T-helper 17 cell (primary cell): ENCODE data around the gene EIF4G3. TPM values are rescaled to one million over a fixed set of nuclear protein-coding genes. Genes with fewer than 3 reads are reported as not detected.

ENCODE experiments used
- ATAC-seq: fragments of 150-1000 bp; cut with Tn5 transposase; 2 replicates; pipeline ENCODE4 v1.10.0; 2021; ENCODE audit warnings: mild to moderate bottlenecking, moderate library complexity
- DNase-seq, 3 donors: peaks; one replicate each; pipeline versions ENCODE4 v3.0.0 to v3.0.0-alpha.2; 2020 to 2021
- H3K9me3 ChIP-seq: one replicate; pipeline ENCODE4 v1.7.0; 2013; ENCODE audit warnings: low read length, mild to moderate bottlenecking; ENCODE audit not compliant: control insufficient read depth, poor library complexity, severe bottlenecking
- H3K27ac Mint-ChIP-seq: one replicate; pipeline ENCODE4 v1.8.0; 2022; ENCODE audit warnings: mild to moderate bottlenecking, moderate library complexity, mixed read lengths
- H3K27me3 Mint-ChIP-seq: one replicate; pipeline ENCODE4 v1.8.0; 2022; ENCODE audit warnings: mixed read lengths
- H3K36me3 Mint-ChIP-seq: one replicate; pipeline ENCODE4 v1.8.0; 2022; ENCODE audit warnings: low read depth, mixed read lengths
- H3K4me1 Mint-ChIP-seq: one replicate; pipeline ENCODE4 v1.8.0; 2022; ENCODE audit warnings: mild to moderate bottlenecking, mixed read lengths
- H3K4me3 Mint-ChIP-seq: one replicate; pipeline ENCODE4 v1.8.0; 2022; ENCODE audit warnings: mild to moderate bottlenecking, moderate library complexity, mixed read lengths
- total RNA-seq, 4 donors: library from RNA in 2 of 4; stranded (reverse) in 2 of 4; gene quantifications; one replicate each; pipeline ENCODE4 v1.2.3 and lab custom pipeline; 2022 to 2026

The EIF4G3 gene
- total RNA-seq, 2 donors from 2014 or later, result 29.4 to 34.2 TPM

- peaks cover 3% of the 10 kb centered on the region for H3K4me1 Mint-ChIP-seq
- no peak overlapping the region for H3K27ac Mint-ChIP-seq
- H3K27me3 Mint-ChIP-seq, result no peaks in the 10 kb centered on the region
- DNase-seq (no peak), ATAC-seq (no peak)
- peaks cover 3% of the 10 kb centered on the region for H3K36me3 Mint-ChIP-seq
- no peak overlapping the region for H3K4me3 Mint-ChIP-seq
- H3K9me3 ChIP-seq, result no peaks in the 10 kb centered on the region
Measured at GRCh38 chr1:21129407-21129806, 47.3 kb downstream of the EIF4G3 start.

DNA sequence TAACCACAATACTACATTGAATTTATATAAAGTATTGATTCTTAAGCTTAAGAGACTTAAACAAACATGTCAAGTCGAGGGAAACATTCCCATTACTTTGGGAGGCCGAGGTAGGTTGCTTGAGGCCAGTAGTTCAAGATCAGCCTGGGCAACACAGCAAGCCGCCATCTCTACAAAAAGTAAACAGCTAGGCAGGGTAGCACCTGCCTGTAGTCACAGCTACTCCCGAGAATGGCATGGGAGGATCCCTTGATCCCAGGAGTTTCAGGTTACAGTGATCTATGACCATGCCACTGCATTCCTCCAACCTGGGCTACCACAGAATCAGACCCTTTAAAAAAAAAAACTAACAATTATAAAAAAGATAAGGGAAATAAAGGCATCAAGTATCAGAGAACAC is 50.4 kb downstream of the EIF4G3 start:
- Mint-ChIP-seq H3K4me3 (no peak overlapping the region), H3K27ac (no peak overlapping the region), H3K27me3 (no peaks in the 10 kb centered on the region), H3K36me3 (peaks cover 3% of the 10 kb centered on the region), H3K4me1 (peaks cover 3% of the 10 kb centered on the region)
- H3K9me3 ChIP-seq, result no peaks in the 10 kb centered on the region
- DNase-seq (no peak), ATAC-seq (no peak)

GRCh38 chr1:21124846-21125245 is 51.9 kb downstream of the EIF4G3 start:
- Mint-ChIP-seq H3K4me3 (no peak overlapping the region), H3K27ac (no peak overlapping the region), H3K27me3 (no peaks in the 10 kb centered on the region), H3K36me3 (no peaks in the 10 kb centered on the region), H3K4me1 (no peaks in the 10 kb centered on the region)
- DNase-seq, result no peak
- no peak for ATAC-seq
- H3K9me3 ChIP-seq, result no peaks in the 10 kb centered on the region

GRCh38 chr1:21123287-21123948 is 53.3 kb downstream of the EIF4G3 start:
- Mint-ChIP-seq H3K36me3 (no peaks in the 10 kb centered on the region), H3K27me3 (no peaks in the 10 kb centered on the region), H3K4me1 (no peaks in the 10 kb centered on the region), H3K27ac (peak overlapping the region; percentile 62), H3K4me3 (no peak overlapping the region)
- H3K9me3 ChIP-seq, result no peaks in the 10 kb centered on the region
- ATAC-seq, result no peak
- no peak for DNase-seq

DNA sequence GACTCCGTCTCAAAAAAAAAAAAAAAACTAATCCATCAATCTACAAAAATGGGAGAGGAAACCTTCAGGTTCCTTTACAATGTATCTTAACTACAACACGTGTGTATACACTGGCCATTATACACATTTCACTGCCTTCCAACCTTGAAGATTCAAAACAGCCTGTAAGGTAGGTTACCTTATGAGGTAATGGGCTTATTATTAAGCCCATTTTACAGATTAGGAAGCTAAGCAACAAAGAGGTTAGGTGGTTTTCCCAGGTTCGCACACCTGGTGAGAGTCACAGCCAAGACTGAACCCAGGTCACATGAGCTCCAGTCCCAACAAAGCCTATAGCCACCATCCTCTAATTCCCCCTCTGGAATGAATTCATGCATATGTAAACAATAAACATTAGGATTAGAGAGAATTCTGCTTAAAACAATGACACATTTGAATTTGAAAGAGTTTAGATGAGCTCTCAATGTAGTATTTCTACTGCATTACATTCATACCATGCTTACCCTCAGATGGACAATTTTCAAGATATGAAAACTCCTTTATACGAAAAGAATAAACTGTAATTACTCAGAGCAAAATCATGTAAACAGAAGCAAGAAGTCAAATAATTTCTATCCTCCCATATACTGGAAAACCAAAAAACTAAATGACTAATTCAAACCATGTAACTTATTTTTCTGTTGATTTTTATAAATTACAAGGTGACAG is 54.8 kb downstream of the EIF4G3 start:
- ATAC-seq (no peak), DNase-seq (no peak)
- Mint-ChIP-seq H3K36me3 (no peaks in the 10 kb centered on the region), H3K4me1 (no peaks in the 10 kb centered on the region), H3K27ac (no peak overlapping the region), H3K27me3 (no peaks in the 10 kb centered on the region), H3K4me3 (no peak overlapping the region)
- H3K9me3 ChIP-seq, result no peaks in the 10 kb centered on the region

GRCh38 chr1:21118167-21118566 is 58.5 kb downstream of the EIF4G3 start:
- Mint-ChIP-seq H3K27me3 (no peaks in the 10 kb centered on the region), H3K4me1 (no peaks in the 10 kb centered on the region), H3K36me3 (no peaks in the 10 kb centered on the region), H3K4me3 (no peak overlapping the region), H3K27ac (no peak overlapping the region)
- no peaks in the 10 kb centered on the region for H3K9me3 ChIP-seq
- DNase-seq (no peak), ATAC-seq (no peak)

DNA sequence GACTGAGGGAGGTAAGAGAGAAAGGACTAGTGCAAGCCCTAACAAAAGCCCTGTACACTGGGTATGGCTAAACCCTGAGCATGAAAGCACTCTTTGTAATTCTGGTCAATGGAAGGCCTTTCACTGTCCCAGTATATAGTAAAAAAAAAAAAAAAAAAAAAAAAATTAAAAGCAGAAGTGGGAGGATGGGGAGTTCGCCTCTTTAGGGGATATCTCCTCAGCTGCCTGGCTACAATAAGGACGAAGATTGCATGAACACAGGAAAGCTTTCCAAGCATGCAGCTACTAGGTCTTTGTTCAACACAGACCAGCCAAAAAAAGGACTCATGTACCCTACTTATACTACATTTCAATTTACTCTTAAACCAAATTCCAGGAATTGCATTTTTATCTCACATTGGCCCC is 59.1 kb downstream of the EIF4G3 start:
- H3K4me3 Mint-ChIP-seq, result no peak overlapping the region
- H3K27me3 Mint-ChIP-seq, result no peaks in the 10 kb centered on the region
- ATAC-seq (no peak), DNase-seq (no peak)
- no peaks in the 10 kb centered on the region for H3K9me3 ChIP-seq
- no peaks in the 10 kb centered on the region for H3K36me3 Mint-ChIP-seq
- no peaks in the 10 kb centered on the region for H3K4me1 Mint-ChIP-seq
- no peak overlapping the region for H3K27ac Mint-ChIP-seq

DNA sequence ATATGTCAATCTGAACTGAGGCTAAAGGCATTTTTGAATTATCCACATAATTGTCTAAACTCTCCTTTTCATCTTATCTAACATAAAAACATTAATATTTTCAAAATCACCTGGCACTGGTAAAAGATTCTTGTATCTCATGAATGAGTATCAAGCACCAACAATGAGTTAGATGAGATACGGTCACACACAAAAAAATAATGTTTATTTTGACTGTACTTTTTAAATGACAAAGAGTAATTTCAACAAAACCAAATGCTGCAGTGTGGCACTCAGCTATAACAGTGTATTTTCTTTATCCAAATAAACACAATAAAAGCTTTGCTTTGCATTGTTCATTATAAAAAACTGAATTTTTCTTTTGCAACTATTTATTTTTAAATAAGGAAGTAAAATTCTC is 59.5 kb downstream of the EIF4G3 start:
- no peak overlapping the region for H3K4me3 Mint-ChIP-seq
- no peak overlapping the region for H3K27ac Mint-ChIP-seq
- H3K9me3 ChIP-seq, result no peaks in the 10 kb centered on the region
- H3K27me3 Mint-ChIP-seq, result no peaks in the 10 kb centered on the region
- ATAC-seq (no peak), DNase-seq (no peak)
- H3K36me3 Mint-ChIP-seq, result no peaks in the 10 kb centered on the region
- peaks cover under 1% of the 10 kb centered on the region for H3K4me1 Mint-ChIP-seq

- no peak for ATAC-seq
- no peak overlapping the region for H3K27ac Mint-ChIP-seq
- H3K4me3 Mint-ChIP-seq, result no peak overlapping the region
- no peaks in the 10 kb centered on the region for H3K27me3 Mint-ChIP-seq
- no peak for DNase-seq
- H3K4me1 Mint-ChIP-seq, result peaks cover 2% of the 10 kb centered on the region
- no peaks in the 10 kb centered on the region for H3K36me3 Mint-ChIP-seq
- H3K9me3 ChIP-seq, result no peaks in the 10 kb centered on the region
Measured at GRCh38 chr1:21115098-21115760, 61.5 kb downstream of the EIF4G3 start.

- no peak for DNase-seq
- Mint-ChIP-seq H3K4me1 (peaks cover 2% of the 10 kb centered on the region), H3K36me3 (no peaks in the 10 kb centered on the region), H3K27ac (no peak overlapping the region), H3K4me3 (no peak overlapping the region), H3K27me3 (no peaks in the 10 kb centered on the region)
- no peaks in the 10 kb centered on the region for H3K9me3 ChIP-seq
- ATAC-seq, result no peak
Measured at GRCh38 chr1:21114431-21114830, 62.3 kb downstream of the EIF4G3 start.

DNA sequence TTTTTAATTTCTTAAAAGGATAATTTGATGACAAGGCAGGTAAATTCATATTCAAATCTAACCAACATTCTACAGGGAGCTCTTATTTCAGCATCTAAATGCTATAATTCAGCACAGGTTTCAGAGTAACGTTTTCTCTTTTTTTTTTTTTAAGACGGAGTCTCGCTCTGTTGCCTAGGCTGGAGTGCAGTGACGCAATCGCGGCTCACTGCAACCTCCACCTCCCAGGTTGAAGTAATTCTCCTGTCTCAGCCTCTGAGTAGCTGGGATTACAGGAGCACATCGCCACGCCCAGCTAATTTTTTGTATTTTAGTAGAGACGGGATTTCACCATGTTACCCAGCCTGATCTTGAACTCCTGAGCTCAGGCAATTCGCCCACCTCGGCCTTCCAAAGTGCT is 66.5 kb downstream of the EIF4G3 start:
- Mint-ChIP-seq H3K27ac (no peak overlapping the region), H3K27me3 (no peaks in the 10 kb centered on the region), H3K36me3 (no peaks in the 10 kb centered on the region), H3K4me1 (peaks cover 4% of the 10 kb centered on the region), H3K4me3 (no peak overlapping the region)
- DNase-seq (no peak), ATAC-seq (no peak)
- no peaks in the 10 kb centered on the region for H3K9me3 ChIP-seq

DNA sequence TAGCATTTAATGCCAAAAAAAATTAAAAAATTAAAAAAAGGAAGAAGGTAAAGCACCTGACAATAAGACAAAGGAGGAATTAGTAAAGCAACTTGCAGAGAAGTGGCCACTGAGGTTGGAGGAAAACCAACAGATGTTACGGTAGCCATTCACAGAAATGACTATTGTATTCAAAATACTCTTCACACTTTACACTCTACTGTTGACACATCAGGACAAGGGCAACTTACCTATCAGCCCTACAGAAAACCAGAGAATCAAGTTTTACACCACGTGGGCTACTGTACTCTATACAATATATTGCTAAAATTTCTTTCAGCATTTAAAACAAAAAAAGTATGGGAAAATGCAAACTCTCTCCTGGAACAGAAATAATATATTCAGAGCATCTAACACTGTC is 70.0 kb downstream of the EIF4G3 start:
- no peak overlapping the region for H3K27ac Mint-ChIP-seq
- no peak overlapping the region for H3K4me3 Mint-ChIP-seq
- H3K4me1 Mint-ChIP-seq, result peaks cover 11% of the 10 kb centered on the region
- ATAC-seq (no peak), DNase-seq (no peak)
- no peaks in the 10 kb centered on the region for H3K27me3 Mint-ChIP-seq
- peaks cover 2% of the 10 kb centered on the region for H3K36me3 Mint-ChIP-seq
- no peaks in the 10 kb centered on the region for H3K9me3 ChIP-seq

GRCh38 chr1:21106238-21106637 is 70.5 kb downstream of the EIF4G3 start:
- DNase-seq (no peak), ATAC-seq (no peak)
- peaks cover 2% of the 10 kb centered on the region for H3K36me3 Mint-ChIP-seq
- no peaks in the 10 kb centered on the region for H3K27me3 Mint-ChIP-seq
- no peaks in the 10 kb centered on the region for H3K9me3 ChIP-seq
- H3K4me3 Mint-ChIP-seq, result no peak overlapping the region
- H3K27ac Mint-ChIP-seq, result no peak overlapping the region
- H3K4me1 Mint-ChIP-seq, result peaks cover 11% of the 10 kb centered on the region
